ENCODE results near the gene C5orf63. TPM values are rescaled to one million over a fixed set of nuclear protein-coding genes. Genes with fewer than 3 reads are reported as not detected.

Gene C5orf63
- total and polyA plus RNA-seq, 2 of the 8 experiments (the other 6 are each of a cell fraction or from before 2014, with no cell fraction given) = 0.67 to 0.71 TPM

GRCh38 chr5:127007522-127007921 lies 65.8 kb downstream of the C5orf63 start:
- DNase-seq (ENCODE audit: low read depth in 1 of 2, low spot score in 2 of 2) (no peak), FAIRE-seq (no peak)
- H4K8ac ChIP-seq (ENCODE audit: extremely low read depth, insufficient read depth, low read length) = no peak overlapping the region
- H2AFZ ChIP-seq (ENCODE audit: low read length) = no peak overlapping the region
- no peaks in the 10 kb centered on the region for H3K79me2 ChIP-seq (ENCODE audit: control insufficient read depth in 1 of 2, insufficient read depth in 2 of 2, low read length in 2 of 2)
- POLR2A ChIA-PET (ENCODE audit: partially characterized antibody) = no interaction called here
- no peak overlapping the region for H2AK5ac ChIP-seq (ENCODE audit: low read depth, low read length)
- no peak overlapping the region for H3K27ac ChIP-seq (ENCODE audit: low read depth, low read length)
- H4K5ac ChIP-seq (ENCODE audit: insufficient read length, low read depth, low read length) = no peak overlapping the region
- H3K4ac ChIP-seq (replicated peaks; ENCODE audit: insufficient read length, low read depth, low read length) = no peak overlapping the region
- H4K20me1 ChIP-seq (replicated peaks in 1 of 2; ENCODE audit: control insufficient read depth in 1 of 2, insufficient read depth in 2 of 2, low read length in 2 of 2) = no peaks in the 10 kb centered on the region
- no peak overlapping the region for H3K4me2 ChIP-seq (ENCODE audit: insufficient read depth in 1 of 2, low read depth in 2 of 2, low read length in 2 of 2)
- no peak overlapping the region for H2BK120ac ChIP-seq (replicated peaks; ENCODE audit: low read depth, low read length)
- H3K56ac ChIP-seq (replicated peaks; ENCODE audit: insufficient read length, low read depth, low read length) = no peak overlapping the region
- no peak overlapping the region for H3K9ac ChIP-seq (replicated peaks in 1 of 4; ENCODE audit: extremely low read depth in 1 of 4, low read depth in 3 of 4, low read length in 3 of 4)
- H3K14ac ChIP-seq (ENCODE audit: insufficient read length) = no peak overlapping the region
- H3K23me2 ChIP-seq (ENCODE audit: low read depth, low read length) = no peaks in the 10 kb centered on the region; the same call in 1 of the 2 replicates
- H3K4me3 ChIP-seq (ENCODE audit: extremely low read depth in 1 of 4, insufficient read depth in 2 of 4, low read depth in 3 of 4, low read length in 4 of 4) = no peak overlapping the region
- no peaks in the 10 kb centered on the region for H3K36me3 ChIP-seq (ENCODE audit: control insufficient read depth in 2 of 4, insufficient read depth in 4 of 4, low read length in 3 of 4)
- no peak overlapping the region for H3K18ac ChIP-seq (ENCODE audit: extremely low read depth, low read length)
- no peaks in the 10 kb centered on the region; the same call in 1 of the 2 replicates for H3K79me1 ChIP-seq (ENCODE audit: low read depth, low read length)
- no peak overlapping the region for H2BK20ac ChIP-seq (ENCODE audit: low read length)
- no peak overlapping the region for H2BK15ac ChIP-seq (ENCODE audit: low read length)
- H3K23ac ChIP-seq (ENCODE audit: insufficient read length) = no peak overlapping the region
- H2BK12ac ChIP-seq (ENCODE audit: low read depth, low read length) = no peak overlapping the region
- CTCF ChIA-PET (ENCODE audit: partially characterized antibody) = no interaction called here
- H4K91ac ChIP-seq (replicated peaks; ENCODE audit: insufficient read length, low read length) = no peak overlapping the region
- peaks cover 0 to 3% (median 0%) of the 10 kb centered on the region in 4 experiments; a peak in 1 of 7 replicates for H3K4me1 ChIP-seq (replicated peaks in 1 of 4; ENCODE audit: control insufficient read depth in 3 of 4, insufficient read depth in 4 of 4, low read length in 3 of 4)
- H2BK5ac ChIP-seq (ENCODE audit: low read depth, low read length) = no peak overlapping the region
- no peaks in the 10 kb centered on the region for H3K27me3 ChIP-seq (replicated peaks in 1 of 4; ENCODE audit: control insufficient read depth in 3 of 4, extremely low read depth in 1 of 4, insufficient read depth in 3 of 4, low read length in 3 of 4)
- no peaks in the 10 kb centered on the region for H3K9me3 ChIP-seq (ENCODE audit: insufficient read depth in 2 of 2, low read depth in 1 of 2, low read length in 1 of 2)
- WGBS, 2 experiments (ENCODE audit: extremely low coverage in 1 of 2, insufficient coverage in 1 of 2, insufficient read length in 1 of 2, insufficient replicate concordance in 2 of 2, low coverage in 1 of 2, low lambda C conversion rate in 2 of 2, missing lambda C conversion rate in 1 of 2) = 80% methylated on average over 1 of the region's 1 CpG; no CpG with 5 or more reads in 1 of the 2 experiments
- no peak for TF ChIP-seq EZH2 (IDR thresholded peaks at IDR 0.05; ENCODE audit: low read depth, low read length, severe bottlenecking)
- no peak for TF ChIP-seq ATF2 (IDR thresholded peaks at IDR 0.05; ENCODE audit: low read length)
- no peak for TF ChIP-seq CBX5 (IDR thresholded peaks at IDR 0.05; ENCODE audit: low read depth, low read length)
- TF ChIP-seq SUZ12 (IDR thresholded peaks at IDR 0.05; ENCODE audit: low read length) = no peak
- no peak for TF ChIP-seq HDAC2 (IDR thresholded peaks at IDR 0.05; ENCODE audit: borderline replicate concordance in 1 of 2, low read depth in 2 of 2, low read length in 2 of 2)
- TF ChIP-seq SRF (IDR thresholded peaks at IDR 0.05; ENCODE audit: low read depth, low read length) = no peak
- no peak for TF ChIP-seq EGR1 (IDR thresholded peaks at IDR 0.05; ENCODE audit: borderline replicate concordance, low read depth, low read length)

All from H1 (cell line).